ENCODE measurements around the gene GIPR.
"Not testable (repeated sequence)": the region's sequence is repeated elsewhere in the genome, so short reads cannot be mapped to it uniquely, and the experiment has no call there.

Gene GIPR

DNA sequence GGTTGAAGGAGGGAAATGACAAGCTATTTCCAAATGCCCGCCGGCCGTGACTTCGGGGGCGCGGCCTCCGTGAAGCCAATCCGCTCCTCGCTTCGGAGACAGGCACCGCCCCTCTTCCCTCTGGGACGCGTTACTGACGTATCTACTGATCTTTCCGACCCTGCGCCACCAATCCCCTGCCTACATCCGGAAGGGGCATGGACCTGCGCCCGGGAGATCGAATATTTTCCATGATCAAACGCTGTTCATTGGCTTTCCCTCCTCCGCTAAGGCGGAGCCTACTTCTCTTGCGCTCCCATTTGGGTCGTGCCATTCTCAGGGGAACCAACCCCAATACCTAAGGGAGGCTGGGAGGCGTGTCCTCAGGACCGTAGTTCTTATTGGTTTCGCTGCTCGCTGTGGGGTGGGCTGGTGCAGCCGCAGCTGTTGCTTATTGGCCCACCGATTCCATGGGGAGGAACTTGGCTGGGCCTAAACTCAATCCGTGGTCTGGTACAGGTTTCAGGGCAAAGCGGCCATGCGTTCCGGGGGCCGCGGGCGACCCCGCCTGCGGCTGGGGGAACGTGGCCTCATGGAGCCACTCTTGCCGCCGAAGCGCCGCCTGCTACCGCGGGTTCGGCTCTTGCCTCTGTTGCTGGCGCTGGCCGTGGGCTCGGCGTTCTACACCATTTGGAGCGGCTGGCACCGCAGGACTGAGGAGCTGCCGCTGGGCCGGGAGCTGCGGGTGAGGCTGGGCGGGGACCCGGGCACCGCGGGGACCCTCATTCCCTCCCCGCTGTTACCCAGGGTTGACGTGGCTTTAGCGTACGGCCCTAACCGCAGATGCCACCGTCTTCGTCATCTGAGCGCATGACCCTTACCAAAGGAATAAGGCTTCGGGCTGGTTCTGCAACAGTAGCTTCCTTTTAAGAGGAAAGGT is 24.4 kb downstream of the GIPR start, which contains the start of gene QPCTL:
TSS of gene QPCTL (plus strand) at position 480 of the 919 bp plus-strand sequence. CDS start at position 518, 38 bp downstream.
- DNase-seq, result peak; percentile 95

DNA sequence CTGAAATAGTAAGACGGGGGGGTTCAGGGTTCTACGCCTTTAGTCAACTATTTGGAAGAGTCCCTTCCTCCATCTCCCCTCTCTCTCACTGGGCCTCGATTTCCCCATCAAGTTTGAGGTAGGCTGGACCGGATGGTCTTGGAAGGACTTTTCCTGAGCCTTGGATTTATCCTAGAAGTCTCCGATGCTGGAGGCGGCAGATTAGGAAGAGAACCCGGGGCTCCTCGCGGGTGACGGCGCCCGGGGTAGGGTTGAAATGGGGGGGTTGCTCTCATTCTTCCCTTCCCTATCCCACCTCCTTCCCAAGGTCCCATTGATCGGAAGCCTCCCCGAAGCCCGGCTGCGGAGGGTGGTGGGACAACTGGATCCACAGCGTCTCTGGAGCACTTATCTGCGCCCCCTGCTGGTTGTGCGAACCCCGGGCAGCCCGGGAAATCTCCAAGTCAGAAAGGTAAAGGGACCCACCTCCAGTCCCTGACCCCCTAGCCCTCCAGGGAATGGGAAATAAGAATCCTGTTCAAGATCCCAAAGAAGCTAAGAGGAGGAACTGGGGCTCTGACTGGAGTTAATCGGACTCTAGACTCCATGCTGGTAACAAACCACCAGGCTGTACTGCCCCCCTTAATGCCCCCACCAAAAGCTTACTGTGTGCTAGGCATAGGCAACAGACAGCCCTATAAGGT is 25.2 kb downstream of the GIPR start:
- peak; percentile 68 for DNase-seq

DNA sequence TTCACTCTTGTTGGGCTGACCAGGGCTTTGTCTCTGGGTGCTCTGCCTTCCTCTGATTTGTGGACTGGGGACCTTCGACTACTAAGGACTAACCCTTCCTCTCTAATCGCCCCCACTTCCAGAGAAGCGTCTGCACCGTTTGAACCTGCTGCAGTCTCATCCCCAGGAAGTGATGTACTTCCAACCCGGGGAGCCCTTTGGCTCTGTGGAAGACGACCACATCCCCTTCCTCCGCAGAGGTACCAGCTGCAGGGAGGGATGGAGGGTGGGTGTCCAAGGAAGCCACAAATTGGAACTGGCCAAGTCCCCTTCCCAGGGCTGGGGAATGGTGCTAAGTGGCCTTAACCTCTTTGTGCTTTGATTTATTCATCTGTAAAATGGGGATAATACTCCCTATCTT is 33.7 kb downstream of the GIPR start:
- DNase-seq, result no peak

DNA sequence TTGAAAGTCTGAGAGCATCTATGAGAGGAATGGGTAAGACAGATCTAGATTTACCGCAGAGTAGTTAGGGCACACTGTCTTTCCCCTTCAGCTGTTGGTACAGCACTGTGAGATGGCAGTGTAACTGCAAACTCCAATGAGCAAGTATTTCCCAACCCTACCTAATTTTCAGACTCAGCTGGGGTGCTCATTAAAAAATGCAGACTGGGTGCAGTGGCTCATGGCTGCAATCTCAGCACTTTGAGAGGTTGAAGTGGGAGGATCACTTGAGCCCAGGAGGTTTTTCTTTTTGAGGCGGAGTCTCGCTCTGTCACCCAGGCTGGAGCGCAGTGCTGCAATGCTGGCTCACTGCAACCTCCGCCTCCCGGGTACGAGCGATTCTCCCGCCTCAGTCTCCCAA is 37.1 kb downstream of the GIPR start:
- no peak for DNase-seq

DNA sequence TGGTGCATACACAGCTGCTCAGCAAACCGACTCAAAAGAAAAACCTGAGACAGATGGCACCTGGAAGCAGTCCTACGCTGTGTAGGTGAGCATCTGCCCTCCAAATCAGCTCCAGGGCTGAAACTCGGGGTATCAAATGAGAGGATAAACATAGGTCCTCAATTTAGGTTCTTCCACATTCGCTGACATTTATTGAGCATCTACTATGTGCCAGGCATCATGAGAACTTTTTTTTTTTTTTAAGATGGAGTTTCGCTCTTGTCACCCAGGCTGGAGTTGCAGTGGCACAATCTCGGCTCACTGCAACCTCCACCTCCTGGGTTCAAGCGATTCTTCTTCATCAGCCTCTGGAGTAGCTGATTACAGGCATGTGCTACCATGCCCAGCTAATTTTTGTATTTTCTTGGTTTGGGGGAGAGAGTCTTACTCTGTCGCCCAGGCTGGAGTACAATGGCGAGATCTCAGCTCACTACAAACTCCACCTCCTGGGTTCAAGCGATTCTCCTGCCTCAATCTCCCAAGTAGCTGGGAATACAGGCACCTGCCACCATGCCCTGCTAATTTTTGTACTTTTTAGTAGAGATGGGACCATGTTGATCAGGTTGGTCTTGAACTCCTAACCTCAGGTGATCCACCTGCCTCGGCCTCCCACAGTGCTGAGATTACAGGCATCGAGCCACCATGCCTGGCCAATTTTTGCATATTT is 37.8 kb downstream of the GIPR start:
- no peak for DNase-seq

DNA sequence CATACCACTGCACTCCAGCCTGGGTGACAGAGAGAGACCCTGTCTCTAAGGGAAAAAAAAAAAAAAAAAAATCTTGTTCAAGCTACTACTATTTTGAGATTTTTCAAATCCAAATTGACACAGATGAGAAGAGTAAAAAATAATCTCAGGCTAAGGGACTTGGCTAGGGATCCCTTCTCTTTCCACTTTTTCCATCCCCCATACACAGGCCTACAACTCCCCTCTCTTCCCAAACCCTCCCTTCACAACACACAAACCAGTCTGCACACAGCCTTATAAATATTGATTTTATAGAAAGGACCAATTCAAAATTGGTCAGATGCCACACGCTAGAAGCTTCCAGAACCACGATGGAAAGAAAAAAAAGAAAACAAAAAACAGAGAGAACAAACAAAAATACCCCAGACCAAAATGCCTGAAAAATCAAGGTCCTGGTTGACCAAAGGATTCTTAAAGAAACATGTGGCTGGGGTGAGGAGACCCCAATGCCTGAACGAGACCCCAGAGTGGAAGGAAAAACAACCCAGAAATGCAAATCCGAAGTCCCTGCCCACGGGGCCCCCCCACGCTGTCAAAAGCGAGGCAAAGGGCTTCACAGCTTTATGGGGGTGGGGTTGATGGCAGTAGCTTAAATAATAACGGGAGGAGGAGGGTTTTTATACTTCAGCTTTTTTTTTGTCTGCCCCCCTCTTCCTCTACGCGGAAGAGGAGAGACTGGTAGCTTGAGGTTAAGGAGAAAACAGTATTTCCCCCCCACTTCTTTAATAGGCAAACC is 42.5 kb downstream of the GIPR start:
- no peak for DNase-seq

DNA sequence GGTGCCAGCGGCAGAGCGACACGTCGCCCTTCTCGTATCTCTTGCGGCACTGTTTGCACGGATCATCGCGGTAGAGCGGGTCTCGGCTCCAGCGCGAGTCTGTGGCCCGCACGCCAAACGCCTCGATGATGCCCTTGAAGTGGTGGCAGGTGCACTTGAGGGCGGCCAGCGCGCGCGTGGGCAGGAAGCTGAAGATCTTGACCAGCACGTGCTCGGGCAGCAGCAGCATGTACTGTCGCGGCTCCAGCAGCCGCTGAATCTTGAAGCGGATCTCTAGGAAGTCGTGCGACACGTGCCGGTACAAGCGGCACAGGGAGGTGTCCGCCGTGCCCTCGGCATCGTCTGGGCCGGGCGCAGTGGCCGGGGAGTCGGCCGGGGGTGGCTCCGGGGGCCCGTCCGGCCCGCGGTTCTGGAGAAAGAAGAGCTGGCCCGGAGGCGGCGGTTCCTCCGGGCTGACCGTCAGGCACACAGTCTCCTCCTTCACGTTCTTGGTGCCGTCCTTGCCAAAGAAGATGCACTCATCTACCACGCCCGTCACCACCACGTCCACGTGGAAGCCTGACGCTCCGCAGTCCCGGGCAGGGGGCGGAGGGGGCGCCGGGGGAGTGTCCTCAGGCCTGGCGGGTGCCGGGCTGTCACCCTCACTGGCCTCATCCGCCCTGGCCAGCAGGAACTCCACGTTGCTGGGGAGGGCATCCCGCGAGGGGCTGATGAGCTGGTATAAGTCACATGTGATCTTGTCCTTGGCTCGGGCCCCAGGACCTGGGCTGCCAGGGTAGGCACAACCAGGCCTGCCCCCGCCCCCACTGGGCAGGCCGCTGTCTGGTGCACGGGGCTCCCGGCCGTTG is 44.1 kb downstream of the GIPR start:
- DNase-seq, result no peak

DNA sequence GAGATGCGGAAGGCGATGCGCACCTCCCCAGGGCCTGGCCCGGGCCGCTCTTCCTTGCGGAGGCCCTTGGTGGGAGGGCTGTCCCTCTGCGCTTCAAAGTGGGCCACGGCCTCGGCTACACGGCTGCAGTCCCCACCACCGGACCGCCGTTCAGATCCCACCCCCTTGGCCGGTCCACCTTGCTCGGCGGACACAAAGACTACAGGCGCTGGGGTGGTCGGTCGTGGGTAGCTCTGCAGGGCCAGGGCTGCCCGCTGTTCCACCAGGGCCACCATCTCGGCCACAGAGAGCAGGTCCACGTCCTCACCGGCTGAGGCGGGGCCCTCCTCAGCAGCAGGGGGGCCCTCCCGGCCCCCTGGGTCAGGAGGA is 44.7 kb downstream of the GIPR start:
- no peak for DNase-seq

DNA sequence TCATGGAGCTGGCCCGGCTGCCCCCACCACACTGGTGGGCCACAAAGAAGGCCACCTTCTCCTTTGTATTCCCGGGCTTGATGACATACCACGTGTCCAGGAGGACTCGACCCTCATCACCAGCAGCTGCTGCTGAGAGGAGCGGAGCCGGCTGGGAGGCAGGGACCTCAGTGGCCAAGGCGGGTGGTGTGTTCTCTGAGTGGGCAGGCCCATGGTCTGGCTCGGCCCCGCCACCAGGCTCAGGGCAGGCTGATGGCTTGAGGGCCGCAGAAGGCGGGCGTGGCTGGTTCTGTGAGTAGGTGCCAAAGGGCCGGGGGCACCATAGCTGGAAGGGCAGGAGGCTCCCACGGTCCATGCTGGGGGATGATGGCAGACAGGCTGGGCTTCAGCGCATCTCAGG is 45.1 kb downstream of the GIPR start:
- no peak for DNase-seq

DNA sequence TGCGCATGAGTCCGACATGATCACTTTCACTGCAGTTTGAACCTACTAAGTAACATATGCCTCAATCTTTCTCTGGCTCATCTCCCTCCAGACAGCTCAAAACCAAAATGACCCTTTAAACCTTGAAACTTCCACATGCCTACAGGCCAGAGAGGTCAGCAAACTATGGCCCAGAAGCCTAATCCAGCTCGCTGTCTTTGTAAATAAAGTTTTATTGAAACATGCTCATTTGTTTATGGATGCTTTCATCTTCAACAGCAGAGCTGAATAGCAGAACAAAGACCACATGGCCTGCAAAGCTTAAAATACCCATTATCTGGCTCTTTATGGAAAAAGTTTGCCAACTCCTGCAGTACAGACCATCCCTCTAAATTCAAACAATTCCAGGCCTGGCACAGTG is 47.1 kb downstream of the GIPR start:
- no peak for DNase-seq

DNA sequence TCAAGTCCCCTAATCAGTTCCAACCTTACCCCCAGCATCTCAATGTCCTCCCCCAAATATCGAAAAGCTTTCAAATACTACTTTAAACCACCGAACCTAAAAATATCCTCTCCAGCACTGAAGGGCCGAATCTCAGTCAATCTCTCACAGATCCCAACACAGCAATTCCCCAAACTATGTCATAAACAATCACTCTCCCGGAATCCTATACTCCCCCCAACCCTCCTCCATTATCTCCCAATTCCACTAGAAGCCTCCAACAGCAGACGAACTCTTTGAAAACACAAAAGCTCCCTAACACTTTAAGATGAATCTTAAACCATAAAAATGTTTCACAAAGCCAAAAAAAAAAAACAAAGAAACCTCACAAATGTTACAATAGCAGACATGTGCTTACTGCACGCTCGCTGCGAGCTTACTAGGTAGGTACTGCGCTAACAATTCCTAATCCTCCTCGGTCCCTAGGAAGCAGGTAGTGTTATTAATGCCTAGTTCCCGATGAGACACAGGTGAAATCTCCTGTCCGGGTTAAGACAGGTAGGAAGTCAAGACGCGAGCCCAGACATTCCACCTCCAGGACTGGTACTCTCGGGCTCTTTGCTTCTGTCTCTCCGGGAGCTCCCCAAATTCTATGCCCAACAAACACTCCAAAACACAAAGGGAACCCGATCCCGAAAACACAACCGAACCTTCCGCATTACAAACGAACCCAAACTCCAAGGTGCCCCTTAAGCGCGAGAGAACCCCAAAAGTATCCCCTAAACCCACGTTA is 48.5 kb downstream of the GIPR start:
- DNase-seq, result no peak

DNA sequence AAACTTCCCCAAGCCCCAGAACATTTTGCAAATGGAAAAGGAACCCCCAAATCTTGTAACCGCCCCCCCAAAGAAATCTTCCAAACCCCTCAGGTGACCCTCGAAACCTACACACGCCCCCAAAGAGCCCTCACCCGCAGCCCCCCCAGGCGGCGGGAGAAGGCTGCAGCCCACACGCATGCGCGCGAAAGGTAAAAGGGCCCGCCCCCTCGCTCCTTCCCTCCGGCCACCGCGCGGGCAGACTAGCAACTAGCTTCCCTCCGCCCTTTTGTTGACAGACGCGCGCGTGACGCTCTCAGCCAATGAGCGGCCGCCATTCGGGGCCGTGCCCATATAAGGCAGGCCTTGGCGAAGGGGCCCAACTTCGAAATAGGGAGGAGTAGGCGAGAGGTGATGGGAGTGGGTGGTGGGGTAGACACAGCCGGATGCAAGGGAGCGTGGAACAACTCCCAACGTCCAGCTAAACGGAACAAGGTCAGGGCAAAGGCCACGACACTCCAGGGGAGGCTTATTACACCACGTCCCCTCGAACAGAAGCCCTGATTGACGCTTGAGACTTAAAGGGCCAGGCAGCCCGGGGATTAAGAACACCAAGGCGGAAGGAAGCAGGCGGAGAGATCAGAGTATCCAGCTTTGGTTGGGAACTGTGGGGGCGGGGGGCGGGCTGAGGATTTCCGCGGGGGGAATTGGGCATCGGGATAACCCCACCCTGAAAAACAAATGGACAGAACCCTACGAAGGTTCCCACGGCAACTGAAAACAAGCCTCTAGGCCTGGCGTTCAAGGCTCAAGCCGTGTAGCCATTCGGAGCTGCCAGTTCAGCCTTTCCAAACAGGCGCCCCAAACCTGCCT is 49.3 kb downstream of the GIPR start:
- DNase-seq, result peak; percentile 97

DNA sequence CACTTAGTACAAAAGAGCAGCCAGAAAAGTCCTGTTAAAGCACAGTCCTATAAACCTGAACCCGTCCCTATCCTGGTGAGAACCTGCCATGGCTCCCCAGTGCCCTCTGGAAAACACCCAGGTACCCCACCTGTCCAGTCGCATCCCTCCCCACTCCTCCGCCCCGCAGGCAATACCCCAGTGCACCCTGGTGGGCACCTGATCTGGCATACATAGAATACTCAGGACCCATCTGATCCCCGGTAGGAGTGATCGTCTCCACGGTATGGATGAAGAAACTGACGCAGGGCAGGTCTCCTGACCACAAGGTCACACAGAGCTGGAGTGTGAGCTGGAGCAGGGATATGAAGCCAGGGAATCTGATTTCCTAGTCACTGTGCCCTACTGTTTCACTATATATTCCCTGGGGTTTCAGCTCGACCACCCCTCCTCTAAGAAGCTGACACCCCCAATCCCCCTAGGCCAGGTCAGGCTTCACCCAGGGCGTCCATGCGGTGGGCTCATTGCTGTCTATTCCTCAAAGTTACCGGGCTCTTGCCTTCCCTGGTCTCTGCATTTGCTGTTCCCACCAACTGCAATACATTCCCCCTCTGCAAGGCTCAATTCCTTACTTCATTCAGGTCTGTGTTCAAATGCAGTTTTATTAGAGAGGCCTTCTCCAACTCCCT is 50.1 kb downstream of the GIPR start:
- DNase-seq, result no peak

DNA sequence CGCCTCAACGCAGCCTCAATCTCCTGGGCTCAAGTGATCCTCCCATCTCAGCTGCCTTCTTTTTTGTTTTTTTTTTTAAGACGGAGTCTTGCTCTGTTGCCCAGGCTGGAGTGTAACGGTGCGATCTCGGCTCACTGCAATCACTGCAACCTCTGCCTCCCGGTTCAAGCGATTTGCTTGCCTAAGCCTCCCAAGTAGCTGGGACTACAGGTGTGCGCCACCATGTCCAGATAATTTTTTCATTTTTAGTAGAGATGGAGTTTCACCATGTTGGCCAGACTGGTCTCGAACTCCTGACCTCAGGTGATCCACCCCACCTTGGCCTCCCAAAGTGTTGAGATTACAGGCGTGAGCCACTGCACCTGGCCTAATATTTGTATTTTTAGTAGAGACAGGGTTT is 52.0 kb downstream of the GIPR start:
- not testable (repeated sequence) for DNase-seq

DNA sequence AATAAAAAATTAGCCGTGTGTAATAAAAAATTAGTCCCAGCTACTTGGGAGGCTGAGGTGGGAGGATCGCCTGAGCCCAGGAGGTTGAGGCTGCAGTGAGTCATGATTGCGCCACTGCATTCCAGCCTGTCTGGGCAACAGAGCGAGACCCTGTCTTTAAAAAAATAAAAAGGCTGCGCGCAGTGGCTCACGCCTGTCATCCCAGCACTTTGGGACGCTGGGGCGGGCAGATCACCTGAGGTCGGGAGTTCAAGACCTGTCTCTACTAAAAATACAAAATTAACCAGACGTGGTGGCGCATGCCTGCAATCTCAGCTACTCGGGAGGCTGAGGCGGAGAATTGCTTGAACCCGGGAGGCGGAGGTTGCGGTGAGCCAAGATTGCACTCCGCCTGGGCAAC is 60.7 kb downstream of the GIPR start:
- DNase-seq, result not testable (repeated sequence)

DNA sequence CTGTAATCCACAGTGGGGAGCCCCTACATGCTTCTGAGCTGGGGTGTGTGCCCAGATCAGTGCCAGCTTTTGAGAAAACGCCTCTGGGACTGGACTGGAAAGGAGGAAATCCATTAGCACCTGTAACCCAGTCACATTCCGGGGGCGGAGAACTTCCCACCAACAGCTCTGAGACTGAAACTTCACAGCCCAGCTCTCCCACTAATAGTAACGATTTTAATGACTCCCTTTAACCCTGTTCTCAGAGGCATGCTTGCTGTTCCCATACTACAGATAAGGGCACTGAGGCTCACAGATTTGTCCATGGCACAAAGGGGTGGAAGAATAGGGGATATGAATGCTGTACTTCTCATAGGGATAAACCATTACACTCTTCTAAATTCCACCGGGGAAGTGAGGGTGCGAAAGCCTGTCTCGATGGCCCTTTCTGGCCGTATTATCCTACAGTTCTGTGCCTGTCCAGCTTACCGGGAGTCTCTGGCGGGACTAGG is 61.8 kb downstream of the GIPR start:
- DNase-seq, result no peak

DNA sequence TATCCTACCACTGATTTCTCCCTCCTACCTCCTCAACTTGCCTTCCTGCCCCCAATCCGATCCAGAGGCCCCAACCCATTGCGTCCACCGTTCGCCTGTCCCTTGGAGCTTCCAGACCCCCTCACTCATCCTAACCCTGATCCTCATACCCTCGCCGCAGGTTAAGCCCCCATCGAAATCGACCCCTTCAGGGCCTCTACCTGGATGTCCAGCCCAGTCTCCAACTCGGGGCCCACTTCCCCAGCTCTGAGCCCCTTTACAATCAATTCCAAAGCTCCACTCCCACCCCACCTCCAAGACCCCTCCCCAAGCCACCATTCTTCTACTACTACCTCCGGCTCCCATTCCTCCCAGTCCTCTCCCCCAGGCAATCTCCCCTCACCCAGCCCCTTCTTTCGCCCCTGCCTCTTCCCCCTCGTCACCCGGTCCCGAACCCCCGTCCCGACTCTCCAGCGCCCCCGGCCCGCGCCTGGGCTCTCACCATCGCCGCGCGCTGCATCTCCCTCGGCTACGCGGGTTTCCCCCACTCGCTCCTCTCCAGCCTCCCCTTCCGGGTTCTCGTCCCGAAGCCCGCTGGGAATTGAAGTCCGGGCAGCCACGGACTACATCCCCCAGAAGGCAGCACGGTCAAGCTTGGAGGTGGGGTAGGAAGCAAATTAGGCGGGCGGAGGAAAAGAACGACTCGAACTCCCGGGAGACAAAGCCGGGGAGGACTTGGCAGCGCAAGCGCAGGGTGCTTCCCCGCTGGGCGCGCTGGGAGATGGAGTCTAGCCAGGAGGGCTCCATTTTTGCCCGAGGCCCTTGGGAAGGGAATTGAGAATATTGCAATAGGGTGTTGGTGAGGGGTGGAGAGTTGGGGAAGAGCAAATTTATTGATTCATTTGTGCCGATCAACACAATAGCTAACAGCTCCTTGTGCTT is 62.6 kb downstream of the GIPR start, which contains the start of gene FBXO46:
TSS of gene FBXO46 (minus strand) at position 529 of the 921 bp plus-strand sequence. CDS start 17,401 bp downstream, outside the sequence.
- DNase-seq, result peak; percentile 93
